HG02885 (cell line): ENCODE results near the gene TAGLN.

Source experiments
- ATAC-seq: cut with Tn5 transposase; IDR thresholded peaks from one replicate; pipeline ENCODE4 v1.9.1; 2021; ENCODE audit warnings: mild to moderate bottlenecking; ENCODE audit not compliant: unreplicated experiment, poor library complexity

Gene TAGLN

GRCh38 chr11:117210620-117211019 lies 11.4 kb downstream of the TAGLN start:
- ATAC-seq, result no peak

GRCh38 chr11:117212697-117213355 lies 13.7 kb downstream of the TAGLN start:
- no peak for ATAC-seq

- ATAC-seq, result no peak
Measured at GRCh38 chr11:117214404-117215110, 15.4 kb downstream of the TAGLN start.

GRCh38 chr11:117217141-117218084 lies 18.2 kb downstream of the TAGLN start:
- ATAC-seq, result no peak

- ATAC-seq, result no peak
Measured at GRCh38 chr11:117218133-117218915, 19.2 kb downstream of the TAGLN start.

GRCh38 chr11:117219001-117219400 lies 19.8 kb downstream of the TAGLN start:
- ATAC-seq, result no peak

- ATAC-seq, result no peak
Measured at GRCh38 chr11:117219455-117219854, 20.3 kb downstream of the TAGLN start.

GRCh38 chr11:117219995-117220394 lies 20.8 kb downstream of the TAGLN start:
- ATAC-seq, result no peak

- ATAC-seq, result no peak
Measured at GRCh38 chr11:117220568-117220967, 21.4 kb downstream of the TAGLN start.

GRCh38 chr11:117220999-117221774 lies 22.0 kb downstream of the TAGLN start:
- no peak for ATAC-seq

- no peak for ATAC-seq
Measured at GRCh38 chr11:117221775-117222517, 22.8 kb downstream of the TAGLN start.

GRCh38 chr11:117222991-117223740 lies 24.0 kb downstream of the TAGLN start:
- no peak for ATAC-seq

- no peak for ATAC-seq
Measured at GRCh38 chr11:117223741-117224689, 24.8 kb downstream of the TAGLN start.

- no peak for ATAC-seq
Measured at GRCh38 chr11:117225553-117226170, 26.5 kb downstream of the TAGLN start.

GRCh38 chr11:117226388-117227385 lies 27.5 kb downstream of the TAGLN start:
- ATAC-seq, result peak; percentile 65
